Hepatocyte (in vitro differentiated cells): Measurements from ENCODE around the gene FAM170A. TPM values are rescaled to one million over a fixed set of nuclear protein-coding genes. Genes with fewer than 3 reads are reported as not detected.

Experiments
- DNase-seq: peaks from one replicate; pipeline ENCODE4 v3.0.0-alpha.2; 2016; ENCODE audit warnings: low spot score
- H2AFZ ChIP-seq: fragments of 200-600 bp; sonication (generic); 2 replicates; pipeline ENCODE4 v1.6.0; 2016; ENCODE audit warnings: antibody characterized with exemption, mild to moderate bottlenecking
- H3K27ac ChIP-seq: fragments of 200-600 bp; sonication (generic); 2 replicates; pipeline ENCODE4 v1.5.1; 2016; ENCODE audit warnings: mild to moderate bottlenecking
- H3K27me3 ChIP-seq: fragments of 200-600 bp; sonication (generic); 2 replicates; pipeline ENCODE4 v1.6.1; 2016
- H3K36me3 ChIP-seq: fragments of 200-600 bp; sonication (generic); replicated peaks from 2 replicates; pipeline ENCODE4 v1.5.1; 2016; ENCODE audit warnings: low read depth; ENCODE audit not compliant: insufficient read depth
- H3K4me1 ChIP-seq: fragments of 200-600 bp; sonication (generic); 2 replicates; pipeline ENCODE4 v1.5.1; 2016; ENCODE audit warnings: mild to moderate bottlenecking, moderate library complexity; ENCODE audit not compliant: insufficient read depth
- H3K4me2 ChIP-seq: fragments of 200-600 bp; sonication (generic); 2 replicates; pipeline ENCODE4 v1.6.0; 2016
- H3K4me3 ChIP-seq: fragments of 200-600 bp; sonication (generic); 2 replicates; pipeline ENCODE4 v1.5.1; 2016; ENCODE audit warnings: mild to moderate bottlenecking
- H3K79me2 ChIP-seq: fragments of 200-600 bp; sonication (generic); 2 replicates; pipeline ENCODE4 v1.6.0; 2017; ENCODE audit warnings: mild to moderate bottlenecking
- H3K9me2 ChIP-seq: fragments of 200-600 bp; sonication (generic); replicated peaks from 2 replicates; pipeline ENCODE4 v1.6.0; 2017; ENCODE audit warnings: mild to moderate bottlenecking; ENCODE audit not compliant: insufficient read depth
- H3K9me3 ChIP-seq: fragments of 200-600 bp; sonication (generic); 2 replicates; pipeline ENCODE4 v1.5.1; 2016; ENCODE audit warnings: low read depth, mild to moderate bottlenecking
- H4K20me1 ChIP-seq: fragments of 200-600 bp; sonication (generic); 2 replicates; pipeline ENCODE4 v1.6.0; 2016; ENCODE audit warnings: mild to moderate bottlenecking; ENCODE audit not compliant: insufficient read depth, poor library complexity, severe bottlenecking
- CTCF ChIP-seq: fragments of 200-600 bp; sonication (generic); IDR thresholded peaks from 2 replicates; pipeline ENCODE4 v1.5.1; 2016; ENCODE audit warnings: antibody characterized with exemption, mild to moderate bottlenecking; ENCODE audit not compliant: poor library complexity
- EZH2 ChIP-seq: fragments of 200-600 bp; sonication (generic); IDR thresholded peaks from 2 replicates; pipeline ENCODE4 v1.6.1; 2016; ENCODE audit warnings: antibody characterized with exemption, mild to moderate bottlenecking, borderline replicate concordance
- EZH2phosphoT487 ChIP-seq: fragments of 200-600 bp; sonication (generic); IDR thresholded peaks from one replicate; pipeline ENCODE4 v1.6.1; 2018; ENCODE audit warnings: antibody characterized with exemption, mild to moderate bottlenecking, low read depth, moderate library complexity; ENCODE audit not compliant: unreplicated experiment, severe bottlenecking
- WGBS: methylation state at CpG from one replicate; pipeline ENCODE4 v1.1.6; 2016; ENCODE audit warnings: low lambda C conversion rate; ENCODE audit errors: missing lambda C conversion rate; 5-methylcytosine and 5-hydroxymethylcytosine counted together
- polyA plus RNA-seq: library from polyadenylated mRNA; unstranded; fragments of >200 nt; fragmentation: Nextera tagmentation; extraction: Ambion mirVana; gene quantifications from 2 replicates; pipeline ENCODE4 v1.2.1, GENCODE V29; 2016
- total RNA-seq: library from RNA; depleted of rRNA; stranded (reverse); fragments of >200 nt; gene quantifications from 2 replicates; pipeline ENCODE4 v1.2.3, GENCODE V29; 2014

Gene FAM170A
- total and polyA plus RNA-seq, 2 experiments from 2014 or later: not detected

- H3K79me2 ChIP-seq: no peaks in the 10 kb centered on the region
- H3K9me3 ChIP-seq: no peaks in the 10 kb centered on the region
- no peak for DNase-seq
- H2AFZ ChIP-seq: no peak overlapping the region
- no peaks in the 10 kb centered on the region for H4K20me1 ChIP-seq
- H3K4me1 ChIP-seq: peaks cover 7% of the 10 kb centered on the region
- 54% methylated on average over 2 of the region's 2 CpGs for WGBS
- no peaks in the 10 kb centered on the region for H3K9me2 ChIP-seq
- H3K4me2 ChIP-seq: no peak overlapping the region
- H3K27ac ChIP-seq: no peak overlapping the region
- H3K4me3 ChIP-seq: no peak overlapping the region
- no peaks in the 10 kb centered on the region for H3K27me3 ChIP-seq
- TF ChIP-seq CTCF: no peak
- no peak for TF ChIP-seq EZH2phosphoT487
- no peak for TF ChIP-seq EZH2
- H3K36me3 ChIP-seq: no peaks in the 10 kb centered on the region
Measured at GRCh38 chr5:119614838-119615237, 14.5 kb upstream of the FAM170A start.

GRCh38 chr5:119626086-119626485 lies 3.3 kb upstream of the FAM170A start:
- Histone ChIP-seq H3K36me3 (no peaks in the 10 kb centered on the region), H3K4me3 (no peak overlapping the region), H3K4me1 (no peaks in the 10 kb centered on the region), H3K27ac (no peak overlapping the region), H3K9me3 (no peaks in the 10 kb centered on the region), H3K27me3 (no peaks in the 10 kb centered on the region), H4K20me1 (no peaks in the 10 kb centered on the region), H2AFZ (no peak overlapping the region), H3K9me2 (no peaks in the 10 kb centered on the region), H3K4me2 (no peak overlapping the region), H3K79me2 (no peaks in the 10 kb centered on the region)
- DNase-seq: no peak
- WGBS: 66% methylated on average over 2 of the region's 2 CpGs
- TF ChIP-seq CTCF (no peak), EZH2 (no peak), EZH2phosphoT487 (no peak)

- no peak for TF ChIP-seq EZH2
- TF ChIP-seq CTCF: no peak
- TF ChIP-seq EZH2phosphoT487: no peak
- no peaks in the 10 kb centered on the region for H3K36me3 ChIP-seq
- H3K79me2 ChIP-seq: no peaks in the 10 kb centered on the region
- H3K27ac ChIP-seq: no peak overlapping the region
- H4K20me1 ChIP-seq: no peaks in the 10 kb centered on the region
- no peaks in the 10 kb centered on the region for H3K27me3 ChIP-seq
- WGBS: 83% methylated on average over 9 of the region's 9 CpGs
- H2AFZ ChIP-seq: no peak overlapping the region
- DNase-seq: no peak
- no peaks in the 10 kb centered on the region for H3K4me1 ChIP-seq
- H3K4me3 ChIP-seq: no peak overlapping the region
- H3K9me3 ChIP-seq: no peaks in the 10 kb centered on the region
- no peaks in the 10 kb centered on the region for H3K9me2 ChIP-seq
- no peak overlapping the region for H3K4me2 ChIP-seq
Measured at GRCh38 chr5:119630752-119631440, 1.5 kb downstream of the FAM170A start.
